Progenitor cell of endocrine pancreas (in vitro differentiated cells): Measurements from ENCODE around the gene GPRIN3. TPM values are rescaled to one million over a fixed set of nuclear protein-coding genes. Genes with fewer than 3 reads are reported as not detected.

Source experiments
- DNase-seq: peaks from one replicate; pipeline ENCODE4 v3.0.0; 2021; ENCODE audit warnings: low spot score; ENCODE audit not compliant: unreplicated experiment
- H3K27ac Mint-ChIP-seq: 2 replicates; pipeline ENCODE4 v1.8.0; 2021; ENCODE audit warnings: mild to moderate bottlenecking, moderate library complexity, mixed read lengths
- H3K27me3 Mint-ChIP-seq: 2 replicates; pipeline ENCODE4 v1.8.0; 2021; ENCODE audit warnings: mixed read lengths
- H3K36me3 Mint-ChIP-seq: 2 replicates; pipeline ENCODE4 v1.8.0; 2022; ENCODE audit warnings: mixed read lengths; ENCODE audit not compliant: insufficient read depth
- H3K4me1 Mint-ChIP-seq: 2 replicates; pipeline ENCODE4 v1.8.0; 2021; ENCODE audit warnings: low read depth, mixed read lengths
- H3K4me3 Mint-ChIP-seq: 2 replicates; pipeline ENCODE4 v1.8.0; 2021; ENCODE audit warnings: low read depth, mild to moderate bottlenecking, moderate library complexity, mixed read lengths
- H3K9me3 Mint-ChIP-seq: 2 replicates; pipeline ENCODE4 v1.8.0; 2021; ENCODE audit warnings: low read depth, mixed read lengths
- total RNA-seq: library from RNA; stranded (reverse); gene quantifications from 2 replicates; pipeline ENCODE4 v1.2.1, GENCODE V29; 2021
- TF ChIP-seq, protein P1 (sequence below): fragments of 200-600 bp; sonication (generic); IDR thresholded peaks from one replicate; pipeline ENCODE4 v1.5.0; 2021; ENCODE audit warnings: antibody characterized with exemption, mild to moderate bottlenecking; ENCODE audit not compliant: unreplicated experiment

The GPRIN3 gene
- total RNA-seq, 1 donor from 2014 or later: 16.0 TPM

DNA sequence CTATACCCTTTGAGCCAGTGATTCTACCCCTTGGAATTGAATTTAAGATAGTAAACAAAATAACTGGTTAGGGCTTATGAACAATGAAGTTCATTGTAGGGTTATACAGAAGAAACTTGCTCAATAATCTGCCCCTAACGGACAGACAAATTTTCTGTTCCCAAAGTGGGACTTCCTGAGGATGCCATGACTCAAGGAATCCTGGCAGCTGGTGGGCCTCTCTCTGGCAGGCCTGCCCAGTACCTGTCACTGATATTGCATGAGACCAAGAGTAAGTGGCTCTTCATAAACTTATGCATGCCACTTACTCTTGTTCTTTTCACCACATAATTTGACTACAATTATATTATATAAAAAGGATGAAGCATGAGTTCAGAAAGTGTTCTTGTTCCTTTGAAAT, 41.5 kb downstream of the GPRIN3 start:
- H3K27ac Mint-ChIP-seq: no peak overlapping the region

DNA sequence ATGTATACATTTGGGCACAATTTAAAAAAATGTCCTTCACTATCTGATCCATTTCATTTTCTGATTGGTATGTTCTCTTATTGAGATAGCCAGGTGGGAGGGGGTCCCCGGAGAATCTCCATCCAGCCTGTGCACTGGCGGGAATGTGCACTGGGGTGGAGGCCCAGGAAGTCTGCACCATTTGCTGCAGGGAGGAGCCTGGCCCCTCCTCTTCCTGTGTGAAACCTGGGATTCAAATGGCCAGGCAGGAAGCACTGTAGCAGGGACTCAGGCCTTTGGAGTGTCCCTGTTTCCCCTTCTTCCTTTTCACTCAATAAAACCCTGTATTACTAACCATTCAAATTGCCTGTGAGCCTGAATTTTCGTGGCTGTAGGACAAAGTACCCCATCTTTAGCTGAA, 44.3 kb downstream of the GPRIN3 start:
- TF ChIP-seq, protein P1, sequence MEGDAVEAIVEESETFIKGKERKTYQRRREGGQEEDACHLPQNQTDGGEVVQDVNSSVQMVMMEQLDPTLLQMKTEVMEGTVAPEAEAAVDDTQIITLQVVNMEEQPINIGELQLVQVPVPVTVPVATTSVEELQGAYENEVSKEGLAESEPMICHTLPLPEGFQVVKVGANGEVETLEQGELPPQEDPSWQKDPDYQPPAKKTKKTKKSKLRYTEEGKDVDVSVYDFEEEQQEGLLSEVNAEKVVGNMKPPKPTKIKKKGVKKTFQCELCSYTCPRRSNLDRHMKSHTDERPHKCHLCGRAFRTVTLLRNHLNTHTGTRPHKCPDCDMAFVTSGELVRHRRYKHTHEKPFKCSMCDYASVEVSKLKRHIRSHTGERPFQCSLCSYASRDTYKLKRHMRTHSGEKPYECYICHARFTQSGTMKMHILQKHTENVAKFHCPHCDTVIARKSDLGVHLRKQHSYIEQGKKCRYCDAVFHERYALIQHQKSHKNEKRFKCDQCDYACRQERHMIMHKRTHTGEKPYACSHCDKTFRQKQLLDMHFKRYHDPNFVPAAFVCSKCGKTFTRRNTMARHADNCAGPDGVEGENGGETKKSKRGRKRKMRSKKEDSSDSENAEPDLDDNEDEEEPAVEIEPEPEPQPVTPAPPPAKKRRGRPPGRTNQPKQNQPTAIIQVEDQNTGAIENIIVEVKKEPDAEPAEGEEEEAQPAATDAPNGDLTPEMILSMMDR: no peak
- H3K4me1 Mint-ChIP-seq: peaks cover 20% of the 10 kb centered on the region

More for the DNA sequence above, 41.5 kb downstream of the GPRIN3 start:
- no peak for DNase-seq
- Mint-ChIP-seq H3K4me3 (no peak overlapping the region), H3K4me1 (peaks cover 13% of the 10 kb centered on the region), H3K9me3 (peaks cover 13% of the 10 kb centered on the region), H3K36me3 (peaks cover 5% of the 10 kb centered on the region), H3K27me3 (no peaks in the 10 kb centered on the region)
- TF ChIP-seq, protein P1: no peak

DNA sequence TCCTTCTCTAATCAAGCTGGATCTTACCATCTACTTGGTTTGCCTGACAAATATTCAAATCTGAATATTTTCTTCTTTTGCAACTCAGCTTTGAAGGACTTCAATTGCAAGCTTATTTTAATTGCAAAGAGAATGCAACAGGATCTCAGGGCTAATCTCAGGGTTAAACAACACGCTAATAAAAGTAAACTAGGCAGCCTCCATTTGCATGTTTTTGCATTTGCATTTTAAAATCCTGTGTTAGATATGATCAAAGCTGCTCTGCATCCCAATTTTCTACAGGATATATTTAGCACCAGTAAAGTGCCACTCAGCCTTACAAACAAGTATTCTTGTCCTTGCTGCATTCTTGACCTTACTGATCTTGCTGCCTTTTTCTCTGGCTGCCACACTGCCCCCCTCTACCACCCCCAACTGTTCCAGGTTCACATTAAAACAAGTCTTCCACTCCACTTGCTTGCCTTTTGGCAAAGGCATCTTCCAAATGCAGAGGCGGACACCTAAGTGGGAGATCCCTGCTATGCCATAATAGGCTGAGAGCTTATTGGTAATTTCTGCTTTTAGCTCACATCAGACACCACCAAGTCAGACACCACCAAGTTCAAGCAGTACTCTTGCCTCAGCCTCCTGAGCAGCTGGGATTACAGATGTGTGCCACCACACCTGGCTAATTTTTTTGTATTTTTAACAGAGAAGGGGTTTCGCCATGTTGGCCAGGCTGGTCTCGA, 48.1 kb downstream of the GPRIN3 start:
- DNase-seq: no peak
- Mint-ChIP-seq H3K27me3 (no peaks in the 10 kb centered on the region), H3K4me1 (peaks cover 23% of the 10 kb centered on the region), H3K4me3 (no peak overlapping the region), H3K36me3 (peaks cover 5% of the 10 kb centered on the region), H3K9me3 (peaks cover 11% of the 10 kb centered on the region), H3K27ac (no peak overlapping the region)
- TF ChIP-seq, protein P1: no peak

More for the DNA sequence above, 44.3 kb downstream of the GPRIN3 start:
- peak overlapping the region; percentile 53 for H3K27ac Mint-ChIP-seq
- H3K4me3 Mint-ChIP-seq: no peak overlapping the region
- peaks cover 13% of the 10 kb centered on the region for H3K9me3 Mint-ChIP-seq
- no peaks in the 10 kb centered on the region for H3K27me3 Mint-ChIP-seq
- peaks cover 3% of the 10 kb centered on the region for H3K36me3 Mint-ChIP-seq
- DNase-seq: no peak

DNA sequence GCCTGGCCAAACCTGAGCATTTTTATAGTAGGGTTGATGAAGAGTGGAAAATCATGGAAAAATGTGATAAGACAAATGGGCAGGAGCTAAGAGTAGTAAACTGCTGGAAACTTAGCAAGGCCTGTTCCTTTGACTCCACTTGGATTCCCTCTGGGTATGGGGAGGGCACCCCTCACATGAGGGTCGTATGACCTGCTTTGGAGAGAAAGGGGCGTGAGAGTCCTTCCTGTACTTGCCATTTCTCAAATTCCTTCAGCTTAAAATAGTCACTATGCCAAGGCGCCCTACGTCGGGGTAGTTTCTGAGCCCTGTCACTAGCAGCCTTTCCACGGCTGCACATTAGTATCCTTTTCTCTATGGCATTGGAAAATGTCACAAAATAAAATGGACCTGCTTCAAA, 49.1 kb downstream of the GPRIN3 start:
- DNase-seq: no peak
- TF ChIP-seq, protein P1: no peak
- Mint-ChIP-seq H3K4me1 (peaks cover 28% of the 10 kb centered on the region), H3K36me3 (peaks cover 3% of the 10 kb centered on the region), H3K9me3 (peaks cover 7% of the 10 kb centered on the region), H3K4me3 (no peak overlapping the region), H3K27ac (no peak overlapping the region), H3K27me3 (no peaks in the 10 kb centered on the region)

DNA sequence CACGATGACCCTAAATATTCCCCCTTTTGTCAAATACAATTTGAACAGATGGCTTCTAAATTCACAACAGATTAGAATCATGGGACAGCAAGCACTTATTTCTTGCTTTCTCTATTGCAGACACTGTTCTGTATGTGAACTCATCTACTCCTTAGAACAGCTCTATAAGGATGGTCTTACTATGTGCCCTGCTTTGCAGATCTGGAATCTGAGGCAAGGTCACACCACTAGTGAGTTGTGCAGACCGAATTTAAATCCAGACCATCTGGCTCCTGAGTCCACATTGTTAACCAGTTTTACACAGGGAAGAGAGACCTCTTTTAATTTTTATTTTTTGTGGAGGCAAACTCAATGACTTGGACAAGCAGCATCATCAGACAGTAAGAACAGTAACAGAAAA, 50.2 kb downstream of the GPRIN3 start:
- DNase-seq: no peak
- no peak overlapping the region for H3K4me3 Mint-ChIP-seq
- H3K36me3 Mint-ChIP-seq: peaks cover 2% of the 10 kb centered on the region
- no peak overlapping the region for H3K27ac Mint-ChIP-seq
- H3K4me1 Mint-ChIP-seq: peaks cover 30% of the 10 kb centered on the region
- no peaks in the 10 kb centered on the region for H3K27me3 Mint-ChIP-seq
- TF ChIP-seq, protein P1: no peak
- peaks cover 3% of the 10 kb centered on the region for H3K9me3 Mint-ChIP-seq
